ENCODE results near the gene POLR1C. TPM values are rescaled to one million over a fixed set of nuclear protein-coding genes. Genes with fewer than 3 reads are reported as not detected.
"Not testable (repeated sequence)": the region's sequence is repeated elsewhere in the genome, so short reads cannot be mapped to it uniquely, and the experiment has no call there.

Gene POLR1C
- total RNA-seq, 1 donor from 2014 or later: 23.5 TPM

DNA sequence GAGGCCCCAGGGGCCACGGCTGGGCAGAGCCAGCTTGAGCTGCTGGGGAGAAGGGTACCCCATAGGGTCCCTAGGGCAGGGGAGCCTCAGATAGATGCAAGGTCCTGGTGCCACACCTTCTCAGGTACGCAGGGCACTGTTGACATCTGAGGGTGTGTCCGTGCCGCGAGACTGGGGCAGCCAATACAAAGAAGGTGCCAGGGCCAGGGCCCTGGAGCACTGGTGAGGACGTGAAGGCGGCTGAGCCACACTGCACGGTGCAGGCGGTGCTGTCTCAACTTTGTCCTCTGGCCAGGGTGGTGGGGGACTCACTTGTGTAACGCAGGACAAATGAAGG, 6.1 kb upstream of the POLR1C start:
- DNase-seq: no peak

DNA sequence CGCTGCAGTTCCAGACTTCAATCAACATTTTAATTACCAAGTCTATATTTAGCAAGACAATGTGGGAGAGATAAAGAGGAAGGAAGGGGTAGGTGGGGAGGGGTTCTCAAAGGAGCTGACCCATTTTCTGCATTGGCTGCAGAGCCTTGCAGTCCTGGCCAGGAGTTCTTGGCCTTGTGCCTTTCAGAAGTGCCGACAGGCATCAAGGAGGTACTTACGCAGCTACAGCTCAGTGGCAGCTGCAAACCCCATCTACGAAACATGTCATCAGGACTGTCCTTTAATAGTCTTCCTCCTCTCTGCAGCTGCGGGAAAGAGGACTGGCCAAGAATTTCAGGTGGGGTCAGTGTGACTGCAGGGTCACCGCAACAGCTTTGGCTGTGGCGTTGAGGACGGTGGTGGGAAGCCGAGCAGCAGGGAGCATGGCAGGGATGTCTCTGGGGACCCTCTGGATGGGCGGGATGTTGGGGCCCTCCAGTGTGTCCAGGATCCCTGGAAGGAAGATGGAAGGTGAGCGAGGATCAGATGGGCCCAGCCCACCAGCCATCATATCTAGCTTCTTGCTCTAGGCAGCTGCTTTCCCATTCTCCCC, 5.0 kb upstream of the POLR1C start:
- no peak for DNase-seq

DNA sequence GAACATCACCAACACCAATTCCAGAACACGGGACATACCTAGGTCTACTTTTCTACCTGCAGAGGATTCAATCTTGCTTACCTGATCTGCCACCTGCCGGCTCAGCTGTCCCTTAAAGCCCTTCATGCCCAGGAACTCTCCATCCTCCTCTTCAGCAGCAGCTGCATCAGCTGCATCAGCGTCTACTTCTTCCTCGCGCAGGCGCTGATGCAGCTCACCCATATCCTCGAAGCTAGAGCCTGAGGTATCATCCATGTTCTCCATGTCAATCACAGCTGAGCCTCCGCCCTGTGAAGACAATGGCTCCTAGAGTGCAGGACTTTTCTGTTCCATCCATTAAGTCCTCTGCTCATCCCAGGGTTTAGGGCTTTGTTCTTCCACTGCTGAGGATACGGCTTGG, 1.1 kb upstream of the POLR1C start:
- no peak for DNase-seq

DNA sequence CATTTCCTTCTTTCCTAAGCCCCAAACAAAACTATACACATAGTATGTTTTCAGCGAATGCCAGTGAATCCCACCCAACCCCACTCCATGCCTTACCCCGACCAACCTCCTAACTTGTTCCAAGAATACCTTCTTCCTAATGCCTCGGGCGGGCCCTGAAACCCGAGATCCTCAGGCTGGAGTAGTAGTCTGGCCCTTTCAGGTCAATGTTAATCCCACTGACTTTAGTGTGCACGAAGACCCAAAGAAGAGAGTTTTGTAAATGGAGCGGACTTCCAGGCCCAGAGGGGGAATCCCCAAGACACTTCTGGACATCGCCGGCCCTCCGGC, 557 bp upstream of the POLR1C start:
- no peak for DNase-seq

DNA sequence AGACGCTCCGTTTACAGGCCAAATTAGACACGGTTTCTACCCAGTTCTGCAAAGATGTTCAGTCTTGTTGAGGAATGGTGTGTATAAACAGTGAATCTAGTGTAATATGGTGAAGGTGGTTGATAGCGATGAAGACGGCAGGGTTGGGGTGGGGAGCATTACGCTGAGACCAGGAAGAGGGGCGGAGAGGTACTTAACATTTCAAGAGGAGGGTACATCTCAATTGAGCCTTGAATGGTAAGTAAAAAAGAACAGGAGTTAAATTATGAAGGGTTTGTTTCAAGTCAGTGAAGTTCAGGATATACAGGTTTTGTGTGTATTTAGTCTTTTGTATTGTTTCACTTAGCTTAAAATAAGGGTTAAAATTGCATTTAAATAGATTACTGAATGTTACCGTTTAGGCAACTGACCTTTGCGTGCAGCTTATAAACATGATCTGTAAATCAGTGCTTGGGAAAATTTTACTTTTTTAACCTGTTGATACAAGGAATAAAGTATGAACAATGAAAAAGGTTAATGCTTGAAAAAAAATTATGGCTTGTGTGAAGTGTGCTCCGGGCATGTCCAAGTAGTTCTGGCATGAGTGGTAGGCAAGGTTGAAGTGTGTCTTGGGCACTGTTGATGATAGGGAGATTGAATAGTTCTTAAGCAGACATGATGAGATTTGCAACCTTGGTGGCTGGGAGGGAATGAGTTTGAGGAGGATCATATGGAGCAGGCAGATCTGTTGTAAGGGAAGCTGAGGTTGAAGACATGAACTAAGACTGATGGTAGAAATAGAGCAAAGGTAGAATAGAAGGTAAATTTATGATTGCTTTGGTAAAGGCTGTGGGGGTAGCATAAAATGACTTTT, 842 bp downstream of the POLR1C start:
- no peak for DNase-seq

DNA sequence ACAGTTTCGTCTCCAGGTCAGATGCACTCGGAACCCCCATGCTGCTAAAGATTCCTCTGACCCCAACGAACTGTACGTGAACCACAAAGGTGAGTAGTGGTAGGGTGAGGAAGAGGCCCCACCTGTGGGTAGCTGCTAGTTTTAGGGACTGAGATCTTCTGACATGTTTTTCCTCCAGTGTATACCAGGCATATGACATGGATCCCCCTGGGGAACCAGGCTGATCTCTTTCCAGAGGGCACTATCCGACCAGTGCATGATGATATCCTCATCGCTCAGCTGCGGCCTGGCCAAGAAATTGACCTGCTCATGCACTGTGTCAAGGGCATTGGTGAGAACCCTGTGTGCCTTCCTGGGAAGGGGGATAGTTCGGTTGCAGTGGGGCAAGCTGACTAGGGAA, 3.2 kb downstream of the POLR1C start:
- DNase-seq: no peak

DNA sequence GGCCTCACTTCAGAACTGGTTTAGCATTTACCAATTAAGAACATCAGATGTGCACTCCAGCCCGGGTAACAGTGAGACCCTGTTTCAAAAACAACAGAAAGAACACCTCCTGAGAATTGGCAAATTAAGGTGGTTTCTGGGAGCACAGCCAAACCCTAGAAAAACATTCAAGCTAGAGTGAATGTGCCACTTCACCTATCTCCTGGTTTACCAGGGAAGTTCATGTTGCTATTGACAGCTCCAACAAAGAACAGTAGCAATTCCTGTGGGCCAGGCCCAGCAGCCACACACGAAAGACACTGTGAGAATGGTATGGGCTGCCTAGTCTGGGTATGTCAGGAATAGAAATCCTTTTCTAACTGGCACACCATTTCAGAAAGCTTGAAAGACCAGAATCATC, 4.9 kb downstream of the POLR1C start:
- no peak for DNase-seq

DNA sequence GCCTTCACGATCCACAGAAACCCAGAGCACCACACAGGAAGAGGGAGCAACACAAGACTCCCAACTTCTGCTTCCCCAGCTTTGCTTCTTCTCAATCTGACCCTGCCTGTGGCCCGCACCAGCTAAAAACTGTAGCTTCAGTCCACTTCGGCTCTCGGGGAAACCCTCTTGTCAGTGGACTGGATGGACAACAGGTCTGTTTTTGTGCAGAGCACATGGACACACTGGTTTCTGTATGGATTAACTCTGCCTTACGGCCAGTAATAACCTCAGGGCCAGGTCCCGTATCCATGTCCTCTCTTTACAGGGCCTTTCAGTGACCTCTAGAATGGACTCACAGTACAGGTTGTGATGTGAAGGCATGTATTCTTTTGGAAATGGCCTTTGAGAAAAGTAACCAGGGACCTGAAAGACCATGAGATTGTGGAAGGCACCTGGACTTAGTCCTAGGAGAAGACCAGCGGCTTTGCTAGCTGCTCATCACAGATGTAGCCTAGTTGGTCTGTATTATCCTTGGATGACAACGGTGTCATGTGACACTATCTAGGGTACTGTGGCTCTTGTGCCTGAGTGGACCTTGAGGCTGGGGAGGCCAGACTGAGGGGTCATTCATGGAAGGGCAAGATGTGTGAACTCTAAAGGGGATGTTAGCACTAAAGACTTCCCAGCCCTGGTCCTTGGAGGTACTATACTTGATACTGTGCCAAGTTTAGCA, 5.8 kb downstream of the POLR1C start:
- DNase-seq: no peak

DNA sequence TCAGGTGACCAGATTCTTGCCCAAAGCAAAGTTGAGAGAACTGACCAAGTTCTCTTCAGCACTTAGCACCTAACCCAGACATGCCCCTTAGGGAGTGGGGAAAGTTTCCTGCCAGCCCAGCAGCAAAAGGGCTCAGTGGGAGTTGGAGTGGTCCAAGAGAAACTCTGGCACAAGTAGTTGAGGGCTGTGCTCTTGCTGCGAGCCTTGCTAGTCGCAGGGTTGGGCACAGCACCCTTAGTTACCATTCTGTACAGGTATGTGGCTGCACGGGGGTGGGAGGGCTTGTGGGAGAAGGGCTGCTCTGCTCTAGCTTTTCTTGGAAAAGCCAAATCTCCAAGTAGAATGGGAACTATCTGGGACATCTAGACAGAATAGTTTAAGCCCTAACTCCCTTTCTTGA, 6.4 kb downstream of the POLR1C start:
- no peak for DNase-seq

DNA sequence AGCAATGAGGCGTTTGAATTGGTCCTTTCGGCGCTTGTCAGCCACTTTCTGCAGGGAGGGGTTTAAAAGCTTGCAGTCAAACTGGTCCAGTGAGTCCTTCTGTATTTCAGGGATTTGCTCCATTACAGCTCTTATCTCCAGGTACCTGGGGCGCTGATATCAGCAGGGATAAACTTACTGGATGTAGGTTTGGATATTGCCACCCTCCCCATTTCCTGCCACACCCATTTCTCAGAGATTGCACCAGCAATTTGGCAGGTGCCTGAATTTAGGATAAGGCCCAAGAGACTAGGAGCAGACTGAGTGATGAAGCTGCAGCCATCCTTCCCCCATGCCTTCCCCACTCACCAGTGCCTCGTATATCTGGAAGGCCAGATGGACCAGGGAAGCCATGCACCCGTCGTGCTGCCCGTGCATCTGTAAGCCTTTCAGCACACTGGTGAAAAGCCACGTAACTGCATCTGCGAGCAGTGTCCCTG, 7.6 kb downstream of the POLR1C start:
- no peak for DNase-seq

DNA sequence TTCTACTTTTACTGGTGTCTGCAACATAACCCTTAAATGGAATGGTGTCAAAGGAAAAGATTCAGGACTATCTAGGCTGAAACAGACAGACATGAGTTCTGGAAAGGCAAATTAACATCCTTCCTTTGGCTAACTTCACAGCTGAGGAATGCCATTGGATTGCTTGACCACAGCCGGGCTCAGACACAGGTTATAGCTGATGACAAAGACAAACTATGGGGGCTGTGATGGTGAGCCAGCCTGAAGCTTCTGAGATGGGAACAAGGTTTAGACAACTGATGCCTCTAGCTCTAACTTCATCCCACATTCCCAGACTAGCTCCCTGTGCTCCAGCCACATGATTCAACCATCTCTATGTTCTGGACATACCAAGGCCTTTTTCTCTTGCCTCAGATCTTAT, 15.3 kb downstream of the POLR1C start:
- DNase-seq: no peak

DNA sequence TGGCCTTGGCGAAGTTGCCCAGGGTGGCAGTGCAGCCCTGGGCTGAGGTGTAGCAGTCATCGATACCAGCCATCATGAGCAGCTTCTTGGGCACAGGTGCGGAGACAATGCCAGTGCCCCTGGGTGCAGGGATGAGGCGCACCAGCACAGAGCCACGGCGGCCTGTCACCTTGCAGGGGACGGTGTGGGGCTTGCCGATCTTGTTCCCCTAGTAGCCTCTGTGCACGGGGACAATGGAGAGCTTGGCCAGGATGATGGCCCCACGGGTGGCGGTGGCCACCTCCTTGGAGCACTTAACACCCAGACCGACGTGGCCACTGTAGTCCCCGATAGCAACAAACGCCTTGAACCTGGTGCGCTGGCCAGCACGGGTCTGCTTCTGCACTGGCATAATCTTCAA, 22.1 kb downstream of the POLR1C start:
- DNase-seq: not testable (repeated sequence)

DNA sequence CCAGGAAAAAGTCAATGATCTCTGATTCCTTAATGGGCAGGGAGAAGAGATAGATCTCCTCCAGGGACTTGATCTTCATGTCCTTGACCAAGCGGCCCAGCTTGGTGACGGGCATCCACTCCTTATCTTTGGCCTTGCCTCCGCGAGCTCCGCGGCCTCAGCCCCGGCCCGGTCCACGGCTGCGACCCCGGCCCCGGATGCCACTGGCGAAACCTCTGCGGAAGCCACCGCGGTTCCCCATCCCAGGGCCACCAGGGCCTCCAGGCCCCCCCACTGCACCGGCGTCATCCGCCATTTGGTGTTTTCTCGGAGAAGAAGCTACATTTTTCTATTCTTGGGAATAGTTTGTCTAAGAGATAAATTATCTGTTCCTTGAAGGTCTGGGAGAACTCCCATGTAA, 22.5 kb downstream of the POLR1C start:
- not testable (repeated sequence) for DNase-seq

DNA sequence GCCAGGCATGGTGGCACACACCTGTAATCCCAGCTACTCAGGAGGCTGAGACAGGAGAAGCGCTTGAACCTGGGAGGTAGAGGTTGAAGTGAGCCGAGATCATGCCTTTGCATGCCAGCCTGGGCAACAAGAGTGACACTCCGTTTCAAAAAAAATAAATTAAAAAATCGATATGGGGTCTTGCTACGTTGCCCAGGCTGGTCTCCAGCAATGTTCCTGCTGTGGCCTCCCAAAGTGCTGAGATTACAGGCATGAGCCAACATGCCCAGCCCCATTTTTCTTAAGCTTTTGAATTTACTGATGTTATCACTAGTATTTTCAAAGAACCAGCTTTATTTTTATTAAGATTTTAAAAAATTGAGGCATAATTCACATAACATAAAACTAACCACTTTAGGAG, 23.6 kb downstream of the POLR1C start:
- DNase-seq: no peak

DNA sequence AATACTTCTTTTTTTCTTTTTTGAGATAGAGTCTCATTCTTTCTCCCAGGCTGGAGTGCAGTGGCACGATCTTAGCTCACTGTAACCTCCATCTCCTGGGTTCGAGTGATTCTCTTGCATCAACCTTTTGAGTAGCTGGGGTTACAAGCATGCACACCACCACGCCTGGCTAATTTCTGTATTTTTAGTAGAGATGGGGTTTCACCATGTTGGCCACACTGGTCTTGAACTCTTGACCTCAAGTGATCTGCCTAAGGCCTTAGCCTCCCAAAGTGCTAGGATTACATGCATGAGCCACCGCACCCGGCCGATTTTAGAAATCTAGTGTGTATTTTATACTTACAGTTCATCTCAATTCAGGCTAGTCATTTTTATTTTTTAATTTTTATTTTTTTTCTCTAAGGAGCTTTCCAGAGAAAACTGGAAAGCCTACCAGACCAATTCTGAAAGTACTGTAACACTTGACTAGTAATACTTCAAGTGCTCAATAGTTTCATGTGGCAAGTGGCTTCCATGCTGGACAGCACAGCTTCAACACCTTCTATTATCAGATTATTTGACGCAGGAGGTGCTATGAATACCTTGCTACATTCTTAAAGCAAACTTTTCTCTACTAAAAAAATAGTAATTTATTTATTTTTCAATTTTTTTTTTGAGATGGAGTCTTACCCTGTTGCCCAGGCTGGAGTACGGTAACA, 25.0 kb downstream of the POLR1C start:
- DNase-seq: no peak

DNA sequence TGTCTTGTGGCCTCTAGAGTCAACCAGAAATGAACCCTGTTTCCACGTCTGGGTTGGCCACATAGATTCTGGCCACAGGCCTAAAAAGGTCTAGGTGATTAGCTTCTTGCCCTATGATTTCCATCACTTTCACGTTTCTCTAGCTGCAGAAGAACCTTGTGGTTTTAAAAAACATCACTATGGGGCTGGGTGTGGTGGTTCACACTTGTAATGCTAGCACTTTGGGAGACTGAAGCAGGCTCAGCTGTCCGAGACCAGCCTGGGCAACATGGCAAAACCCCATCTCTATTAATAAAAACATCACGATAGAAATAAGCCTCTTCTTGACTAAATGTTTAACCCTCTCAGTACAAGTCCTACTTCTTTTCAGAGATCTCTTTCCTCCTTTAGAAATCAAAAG, 27.6 kb downstream of the POLR1C start:
- no peak for DNase-seq

DNA sequence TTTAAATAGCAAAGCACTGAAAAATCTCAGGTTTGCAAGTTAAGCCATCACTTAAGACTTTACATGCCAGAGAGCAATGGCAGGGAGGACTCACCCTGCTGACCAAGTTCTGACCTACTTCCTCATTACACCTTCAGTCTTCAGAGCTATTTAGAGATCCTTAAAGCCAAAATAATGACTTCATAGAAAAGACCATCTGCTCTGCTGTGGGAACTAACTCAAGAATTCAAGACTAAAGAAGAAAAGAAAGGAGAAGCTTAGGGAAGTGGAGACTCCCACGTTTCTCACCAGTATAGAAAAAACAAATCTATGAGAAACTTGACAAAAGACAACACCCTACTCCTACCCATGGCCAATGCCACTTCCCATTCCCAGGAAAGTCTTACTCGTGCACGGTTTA, 30.3 kb downstream of the POLR1C start:
- DNase-seq: no peak

DNA sequence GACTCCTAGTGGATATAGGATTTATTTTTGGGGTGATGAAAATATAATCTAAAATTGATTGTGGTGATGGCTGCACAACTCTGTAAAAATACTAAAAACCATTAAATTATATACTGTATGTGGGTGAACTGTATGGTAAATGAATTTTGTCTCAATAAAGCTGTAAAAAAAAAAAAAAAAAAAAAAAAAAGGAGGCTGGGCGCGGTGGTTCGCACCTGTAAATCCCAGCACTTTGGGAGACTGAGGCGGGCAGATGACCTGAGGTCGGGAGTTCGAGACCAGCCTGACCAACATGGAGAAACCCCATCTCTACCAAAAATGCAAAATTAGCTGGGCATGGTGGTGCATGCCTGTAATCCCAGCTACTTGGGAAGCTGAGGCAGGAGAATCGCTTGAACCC, 40.7 kb downstream of the POLR1C start:
- not testable (repeated sequence) for DNase-seq

DNA sequence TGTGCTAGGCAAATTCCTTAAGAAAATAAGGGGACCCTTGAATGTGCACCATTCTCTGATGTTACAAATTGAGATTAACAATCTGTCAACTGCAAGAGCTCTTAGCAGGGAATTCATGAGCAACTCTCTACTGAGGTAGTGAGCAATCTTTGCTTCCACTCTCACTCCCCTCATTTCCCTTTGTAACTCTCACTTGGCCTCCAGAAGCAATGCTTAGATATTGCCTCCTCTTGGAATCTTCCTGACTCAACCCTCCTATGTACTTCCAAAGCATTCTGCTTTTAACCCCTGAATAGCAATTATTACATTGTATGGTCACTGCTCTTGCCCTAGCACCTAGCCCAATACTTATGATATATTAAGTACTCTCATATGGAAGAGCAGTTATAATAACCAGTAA, 42.4 kb downstream of the POLR1C start:
- no peak for DNase-seq

DNA sequence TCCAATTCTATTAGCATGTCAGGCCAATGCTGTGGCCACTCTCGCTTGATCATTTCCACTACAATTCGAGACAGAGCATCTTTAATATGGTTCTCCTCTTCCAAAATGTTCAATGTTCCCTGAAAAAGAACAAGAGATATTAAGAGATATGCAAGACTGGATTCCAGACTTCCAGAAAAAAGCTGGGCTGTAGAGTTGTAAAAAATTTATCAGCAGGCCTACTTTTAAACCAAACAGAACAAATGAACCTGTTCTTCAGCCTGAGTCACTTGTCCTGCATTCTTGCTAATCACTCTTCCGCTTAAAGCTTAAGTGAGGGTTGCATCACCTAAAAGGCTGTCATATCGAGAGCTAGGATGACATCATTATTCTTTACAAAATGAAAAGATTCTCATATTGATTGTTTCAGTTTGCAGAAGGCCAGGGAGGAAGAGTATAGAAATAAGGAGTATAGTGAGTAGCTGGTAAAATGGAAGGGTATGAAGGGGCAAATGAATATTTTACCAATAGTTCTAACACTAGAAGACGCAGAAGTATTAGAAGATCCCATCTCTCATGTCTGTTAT, 54.1 kb downstream of the POLR1C start:
- no peak for DNase-seq
